Fibroblast of lung (primary cell): ENCODE results near the gene KNTC1. TPM values are rescaled to one million over a fixed set of nuclear protein-coding genes. Genes with fewer than 3 reads are reported as not detected.
A peak's percentile ranks its signal among the peaks of the same experiment; 100 is the strongest.

Experiments used
- DNase-seq, 2 donors: peaks; one replicate each; pipeline versions ENCODE4 v3.0.0 to v3.0.0-alpha.2; 2010; ENCODE audit warnings: low read depth in 2 of 2
- H2AFZ ChIP-seq: 2 replicates; pipeline ENCODE4 v1.5.1; 2012; ENCODE audit warnings: low read length, control low read depth, inconsistent platforms
- H3K27ac ChIP-seq: 2 replicates; pipeline ENCODE4 v1.5.1; 2011; ENCODE audit warnings: low read length, control low read depth; ENCODE audit not compliant: insufficient read depth
- H3K27me3 ChIP-seq: 2 replicates; pipeline ENCODE4 v1.5.1; 2011; ENCODE audit warnings: mild to moderate bottlenecking, low read length; ENCODE audit not compliant: control insufficient read depth, insufficient read depth
- H3K36me3 ChIP-seq: 2 replicates; pipeline ENCODE4 v1.5.1; 2011; ENCODE audit warnings: low read length; ENCODE audit not compliant: control insufficient read depth, insufficient read depth
- H3K4me1 ChIP-seq: 2 replicates; pipeline ENCODE4 v1.5.1; 2011; ENCODE audit warnings: low read length; ENCODE audit not compliant: control insufficient read depth, insufficient read depth; ENCODE audit errors: extremely low read depth
- H3K4me2 ChIP-seq: 2 replicates; pipeline ENCODE4 v1.5.1; 2011; ENCODE audit warnings: low read length, control low read depth; ENCODE audit not compliant: insufficient read depth; ENCODE audit errors: extremely low read depth
- H3K4me3 ChIP-seq, 4 experiments: fragments of 200-600 bp in 1 of 4; sonication (generic) in 1 of 4; replicated peaks in 1 of 4; 2 replicates each; pipeline ENCODE4 v1.5.1; 2011 to 2016; ENCODE audit warnings: low read length in 4 of 4, low read depth in 3 of 4, mild to moderate bottlenecking in 3 of 4, control low read depth in 2 of 4, inconsistent platforms in 1 of 4, mixed read lengths in 1 of 4; ENCODE audit not compliant: insufficient read depth in 1 of 4; ENCODE audit errors: control extremely low read depth in 1 of 4
- H3K79me2 ChIP-seq: 2 replicates; pipeline ENCODE4 v1.5.1; 2012; ENCODE audit warnings: mild to moderate bottlenecking, low read length, inconsistent platforms; ENCODE audit not compliant: control insufficient read depth, insufficient read depth
- H3K9ac ChIP-seq: 2 replicates; pipeline ENCODE4 v1.5.1; 2011; ENCODE audit warnings: mild to moderate bottlenecking, low read length, control low read depth; ENCODE audit not compliant: insufficient read depth
- H3K9me3 ChIP-seq: 2 replicates; pipeline ENCODE4 v1.5.1; 2012; ENCODE audit warnings: low read depth, low read length; ENCODE audit not compliant: control insufficient read depth, insufficient read depth
- H4K20me1 ChIP-seq: 2 replicates; pipeline ENCODE4 v1.5.1; 2011; ENCODE audit warnings: low read length; ENCODE audit not compliant: control insufficient read depth, insufficient read depth; ENCODE audit errors: extremely low read depth
- CTCF ChIP-seq, 2 donors: IDR thresholded peaks in 1 of 2; conservative IDR thresholded peaks in 1 of 2; 1 replicate in 1 of 2; 2 replicates in 1 of 2; pipeline ENCODE4 v1.5.1; 2011 to 2012; ENCODE audit warnings: low read length in 2 of 2, control low read depth in 1 of 2, inconsistent platforms in 1 of 2, low read depth in 1 of 2, mild to moderate bottlenecking in 1 of 2
- EZH2 ChIP-seq: IDR thresholded peaks from 2 replicates; pipeline ENCODE4 v1.5.1; 2012; ENCODE audit warnings: low read length, control low read depth, mild to moderate bottlenecking; ENCODE audit errors: missing control alignments
- polyA plus RNA-seq, 2 donors: library from polyadenylated mRNA; depleted of rRNA in 1 of 2; stranded (reverse) in 1 of 2; unstranded in 1 of 2; fragments of >200 nt; gene quantifications; 2 replicates each; pipeline ENCODE4 v1.2.1, GENCODE V29; 2011 to 2012; ENCODE audit warnings: missing spikeins in 1 of 2
- total RNA-seq: library from RNA; depleted of rRNA; stranded (reverse); fragments of >200 nt; gene quantifications from 2 replicates; pipeline ENCODE4 v1.2.1, GENCODE V29; 2014

The KNTC1 gene
- total and polyA plus RNA-seq, 2 donors (not counting 1 experiment from before 2014, with no cell fraction given): 11.0 to 14.4 TPM

- H3K4me1 ChIP-seq: no peaks in the 10 kb centered on the region
- no peak for TF ChIP-seq CTCF (conservative IDR thresholded peaks at IDR 0.05 in 1 of 2, IDR thresholded peaks at IDR 0.05 in 1 of 2; ENCODE audit: low read depth in 1 of 2, low read length in 2 of 2)
- no peak for TF ChIP-seq EZH2
- no peaks in the 10 kb centered on the region for H3K9me3 ChIP-seq
- H3K9ac ChIP-seq: no peak overlapping the region
- peaks cover 5% of the 10 kb centered on the region for H3K36me3 ChIP-seq
- no peaks in the 10 kb centered on the region for H4K20me1 ChIP-seq
- peaks cover 30% of the 10 kb centered on the region for H3K79me2 ChIP-seq
- peak overlapping the region in 2 of 4 experiments; percentile 61 to 92 for H3K4me3 ChIP-seq
- H3K4me2 ChIP-seq: peak overlapping the region; percentile 71
- peak overlapping the region; percentile 99 for H3K27ac ChIP-seq
- H3K27me3 ChIP-seq: no peaks in the 10 kb centered on the region
- H2AFZ ChIP-seq: no peak overlapping the region
- no peak for DNase-seq
Observed at GRCh38 chr12:122501489-122501989, 25.5 kb upstream of the KNTC1 start.

- Histone ChIP-seq H3K36me3 (peaks cover 9% of the 10 kb centered on the region), H2AFZ (no peak overlapping the region), H4K20me1 (peaks cover 1% of the 10 kb centered on the region), H3K4me1 (no peaks in the 10 kb centered on the region), H3K27me3 (no peaks in the 10 kb centered on the region), H3K4me2 (no peak overlapping the region), H3K79me2 (peaks cover 21% of the 10 kb centered on the region), H3K4me3 (no peak overlapping the region), H3K9me3 (no peaks in the 10 kb centered on the region), H3K27ac (no peak overlapping the region), H3K9ac (no peak overlapping the region)
- no peak for DNase-seq
- no peak for TF ChIP-seq EZH2
- TF ChIP-seq CTCF (conservative IDR thresholded peaks at IDR 0.05 in 1 of 2, IDR thresholded peaks at IDR 0.05 in 1 of 2; ENCODE audit: low read depth in 1 of 2, low read length in 2 of 2): no peak
Observed at GRCh38 chr12:122503147-122503751, 23.8 kb upstream of the KNTC1 start.

GRCh38 chr12:122503783-122504590, 23.1 kb upstream of the KNTC1 start:
- H3K4me2 ChIP-seq: no peak overlapping the region
- no peak overlapping the region for H3K4me3 ChIP-seq
- H3K79me2 ChIP-seq: peaks cover 13% of the 10 kb centered on the region
- TF ChIP-seq EZH2 (no peak), CTCF (conservative IDR thresholded peaks at IDR 0.05 in 1 of 2, IDR thresholded peaks at IDR 0.05 in 1 of 2; ENCODE audit: low read depth in 1 of 2, low read length in 2 of 2) (no peak)
- peaks cover 1% of the 10 kb centered on the region for H4K20me1 ChIP-seq
- H3K9me3 ChIP-seq: no peaks in the 10 kb centered on the region
- H3K27me3 ChIP-seq: no peaks in the 10 kb centered on the region
- no peak overlapping the region for H2AFZ ChIP-seq
- H3K27ac ChIP-seq: no peak overlapping the region
- H3K36me3 ChIP-seq: peaks cover 9% of the 10 kb centered on the region
- no peak for DNase-seq
- H3K4me1 ChIP-seq: no peaks in the 10 kb centered on the region
- H3K9ac ChIP-seq: no peak overlapping the region
